Neuron (in vitro differentiated cells): Measurements from ENCODE around the gene FOXR1.
A peak's percentile ranks its signal among the peaks of the same experiment; 100 is the strongest.
"Not testable (repeated sequence)": the region's sequence is repeated elsewhere in the genome, so short reads cannot be mapped to it uniquely, and the experiment has no call there.

ENCODE experiments used
- H2AFZ ChIP-seq: one replicate; pipeline ENCODE4 v1.6.1; 2013; ENCODE audit warnings: low read depth, mild to moderate bottlenecking, inconsistent platforms, low read length, moderate library complexity
- H3K27me3 ChIP-seq: one replicate; pipeline ENCODE4 v1.6.1; 2013; ENCODE audit warnings: low read length; ENCODE audit not compliant: insufficient read depth
- H3K36me3 ChIP-seq: one replicate; pipeline ENCODE4 v1.6.1; 2013; ENCODE audit warnings: low read length; ENCODE audit not compliant: insufficient read depth
- H3K4me1 ChIP-seq: one replicate; pipeline ENCODE4 v1.6.1; 2013; ENCODE audit warnings: low read length; ENCODE audit not compliant: insufficient read depth
- H3K4me3 ChIP-seq: 2 replicates; pipeline ENCODE4 v1.5.1; 2013; ENCODE audit warnings: mild to moderate bottlenecking, low read length, moderate library complexity
- H3K9me3 ChIP-seq: one replicate; pipeline ENCODE4 v1.6.1; 2013; ENCODE audit warnings: low read length

FOXR1 gene

GRCh38 chr11:119017377-119017776 is 45.8 kb downstream of the FOXR1 start:
- not testable (repeated sequence) for H3K9me3 ChIP-seq, H2AFZ ChIP-seq, H3K27me3 ChIP-seq
- Histone ChIP-seq H3K4me1 (peaks cover 20% of the 10 kb centered on the region), H3K36me3 (peaks cover 57% of the 10 kb centered on the region), H3K4me3 (peak overlapping the region; percentile 94)

- peak within 1 kb of the TSS; percentile 95 for H2AFZ ChIP-seq
- H3K27me3 ChIP-seq: no peaks in the 10 kb centered on the region
- H3K9me3 ChIP-seq: no peaks in the 10 kb centered on the region
- H3K4me3 ChIP-seq: peak within 1 kb of the TSS; percentile 94
- H3K36me3 ChIP-seq: peaks cover 55% of the 10 kb centered on the region
- peaks cover 20% of the 10 kb centered on the region for H3K4me1 ChIP-seq
These were observed 46.7 kb downstream of the FOXR1 start, which contains the start of the genes RPS25 and TRAPPC4 for GRCh38 chr11:119018074-119018938. Gene RPS25 (minus strand): TSS chr11:119018343. CDS start chr11:119018284, 59 bp downstream. Gene TRAPPC4 (plus strand): TSS chr11:119018766. CDS start chr11:119018796, 30 bp downstream.

- peaks cover 59% of the 10 kb centered on the region for H3K36me3 ChIP-seq
- H3K4me3 ChIP-seq: peak overlapping the region; percentile 94
- H3K27me3 ChIP-seq: no peaks in the 10 kb centered on the region
- no peak overlapping the region for H2AFZ ChIP-seq
- H3K4me1 ChIP-seq: peaks cover 20% of the 10 kb centered on the region
- no peaks in the 10 kb centered on the region for H3K9me3 ChIP-seq
These were observed 48.4 kb downstream of the FOXR1 start for GRCh38 chr11:119019996-119020395.

- no peaks in the 10 kb centered on the region for H3K27me3 ChIP-seq
- H3K4me1 ChIP-seq: peaks cover 18% of the 10 kb centered on the region
- no peak overlapping the region for H2AFZ ChIP-seq
- H3K36me3 ChIP-seq: peaks cover 57% of the 10 kb centered on the region
- no peaks in the 10 kb centered on the region for H3K9me3 ChIP-seq
- no peak overlapping the region for H3K4me3 ChIP-seq
These were observed 50.1 kb downstream of the FOXR1 start for GRCh38 chr11:119021631-119022030.

- H3K9me3 ChIP-seq: no peaks in the 10 kb centered on the region
- no peaks in the 10 kb centered on the region for H3K27me3 ChIP-seq
- no peak overlapping the region for H3K4me3 ChIP-seq
- no peak overlapping the region for H2AFZ ChIP-seq
- peaks cover 8% of the 10 kb centered on the region for H3K4me1 ChIP-seq
- peaks cover 67% of the 10 kb centered on the region for H3K36me3 ChIP-seq
These were observed 52.2 kb downstream of the FOXR1 start for GRCh38 chr11:119023741-119024140.

GRCh38 chr11:119024430-119025098 is 53.0 kb downstream of the FOXR1 start:
- Histone ChIP-seq H3K9me3 (no peaks in the 10 kb centered on the region), H3K4me1 (peaks cover 11% of the 10 kb centered on the region), H3K27me3 (no peaks in the 10 kb centered on the region), H2AFZ (no peak overlapping the region), H3K36me3 (peaks cover 72% of the 10 kb centered on the region), H3K4me3 (no peak overlapping the region)

- H3K4me3 ChIP-seq: no peak overlapping the region
- H3K9me3 ChIP-seq: no peaks in the 10 kb centered on the region
- H3K27me3 ChIP-seq: no peaks in the 10 kb centered on the region
- peaks cover 70% of the 10 kb centered on the region for H3K36me3 ChIP-seq
- H3K4me1 ChIP-seq: peaks cover 11% of the 10 kb centered on the region
- no peak overlapping the region for H2AFZ ChIP-seq
These were observed 53.5 kb downstream of the FOXR1 start for GRCh38 chr11:119025099-119025473.

- Histone ChIP-seq H3K9me3 (no peaks in the 10 kb centered on the region), H2AFZ (no peak overlapping the region), H3K36me3 (peaks cover 69% of the 10 kb centered on the region), H3K4me1 (peaks cover 9% of the 10 kb centered on the region), H3K4me3 (no peak overlapping the region), H3K27me3 (no peaks in the 10 kb centered on the region)
These were observed 54.0 kb downstream of the FOXR1 start for GRCh38 chr11:119025541-119025940.

- peaks cover 9% of the 10 kb centered on the region for H3K4me1 ChIP-seq
These were observed 54.6 kb downstream of the FOXR1 start for GRCh38 chr11:119025978-119026766.

GRCh38 chr11:119026970-119027369 is 55.4 kb downstream of the FOXR1 start:
- Histone ChIP-seq H3K4me3 (no peak overlapping the region), H3K9me3 (no peaks in the 10 kb centered on the region), H2AFZ (no peak overlapping the region), H3K27me3 (no peaks in the 10 kb centered on the region), H3K4me1 (peaks cover 9% of the 10 kb centered on the region), H3K36me3 (peaks cover 58% of the 10 kb centered on the region)

More at GRCh38 chr11:119025978-119026766, 54.6 kb downstream of the FOXR1 start:
- no peak overlapping the region for H3K4me3 ChIP-seq
- no peaks in the 10 kb centered on the region for H3K9me3 ChIP-seq
- no peaks in the 10 kb centered on the region for H3K27me3 ChIP-seq
- H3K36me3 ChIP-seq: peaks cover 66% of the 10 kb centered on the region
- H2AFZ ChIP-seq: no peak overlapping the region

GRCh38 chr11:119027561-119028345 is 56.2 kb downstream of the FOXR1 start:
- Histone ChIP-seq H2AFZ (no peak overlapping the region), H3K4me3 (no peak overlapping the region), H3K9me3 (no peaks in the 10 kb centered on the region), H3K36me3 (peaks cover 53% of the 10 kb centered on the region), H3K27me3 (no peaks in the 10 kb centered on the region), H3K4me1 (peaks cover 9% of the 10 kb centered on the region)

GRCh38 chr11:119028346-119029068 is 56.9 kb downstream of the FOXR1 start:
- H3K4me1 ChIP-seq: peaks cover 9% of the 10 kb centered on the region
- H2AFZ ChIP-seq: no peak overlapping the region
- no peaks in the 10 kb centered on the region for H3K27me3 ChIP-seq
- H3K36me3 ChIP-seq: peaks cover 46% of the 10 kb centered on the region
- H3K4me3 ChIP-seq: no peak overlapping the region
- no peaks in the 10 kb centered on the region for H3K9me3 ChIP-seq
